ENCODE data around the gene TASP1. TPM values are rescaled to one million over a fixed set of nuclear protein-coding genes. Genes with fewer than 3 reads are reported as not detected.

Gene TASP1
- total RNA-seq, 1 donor from 2014 or later: 10.3 TPM

DNA sequence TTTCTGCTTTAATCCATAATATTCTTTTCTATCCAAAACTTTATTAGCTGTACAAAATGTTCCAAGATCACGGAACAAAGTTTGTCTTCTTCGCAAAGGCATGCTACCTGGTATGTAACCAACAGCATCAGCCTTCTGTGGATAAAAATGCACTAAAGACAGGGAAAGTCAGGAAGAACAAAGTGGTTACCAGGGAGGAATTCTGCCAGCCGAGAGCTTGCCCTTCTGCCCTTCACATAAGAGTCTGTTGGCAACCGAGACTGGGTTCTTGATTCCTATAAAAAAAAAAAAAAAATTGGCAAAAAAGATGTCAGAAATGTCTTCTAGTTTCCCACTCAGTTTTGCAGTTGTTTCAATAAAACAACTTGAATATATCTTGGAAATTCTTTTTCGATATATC lies 58.0 kb downstream of the TASP1 start:
- no peaks in the 10 kb centered on the region for H3K27me3 ChIP-seq (ENCODE audit: insufficient read depth, low read length)
- H3K36me3 Mint-ChIP-seq (ENCODE audit: low read depth, unreplicated experiment): peaks cover 6% of the 10 kb centered on the region
- peaks cover 5% of the 10 kb centered on the region for H3K36me3 ChIP-seq (ENCODE audit: insufficient read depth, low read length)
- peaks cover 4% of the 10 kb centered on the region for H3K9me3 ChIP-seq (ENCODE audit: insufficient read depth, low read depth, low read length)
- H2AFZ ChIP-seq (ENCODE audit: low read depth, low read length): no peak overlapping the region
- H3K4me3 ChIP-seq (ENCODE audit: insufficient read depth, low read depth, low read length): no peak overlapping the region
- no peaks in the 10 kb centered on the region for H3K79me2 ChIP-seq (ENCODE audit: insufficient read depth, low read length)
- TF ChIP-seq CTCF (IDR thresholded peaks at IDR 0.05; ENCODE audit: insufficient read depth, low read depth, low read length) (no peak), EZH2 (IDR thresholded peaks at IDR 0.05; ENCODE audit: insufficient read depth, low read length) (no peak)
- no peak overlapping the region for H3K27ac ChIP-seq (ENCODE audit: low read depth, low read length)
- H4K20me1 ChIP-seq (ENCODE audit: insufficient read depth, low read length): no peaks in the 10 kb centered on the region
- H3K27ac Mint-ChIP-seq (ENCODE audit: unreplicated experiment): no peak overlapping the region
- no peak overlapping the region for H3K4me3 Mint-ChIP-seq (ENCODE audit: unreplicated experiment)
- H3K27me3 Mint-ChIP-seq (ENCODE audit: low read depth, unreplicated experiment): no peaks in the 10 kb centered on the region
- no peaks in the 10 kb centered on the region for H3K4me1 Mint-ChIP-seq (ENCODE audit: low read depth, unreplicated experiment)
- no peak overlapping the region for H3K4me2 ChIP-seq (ENCODE audit: low read length)
- DNase-seq (ENCODE audit: low read depth) (no peak), FAIRE-seq (no peak)
- no peak overlapping the region for H3K9ac ChIP-seq (ENCODE audit: low read length)
- H3K9me3 Mint-ChIP-seq (ENCODE audit: unreplicated experiment): no peaks in the 10 kb centered on the region
- no peaks in the 10 kb centered on the region for H3K4me1 ChIP-seq (ENCODE audit: insufficient read depth, low read length)

GRCh38 chr20:13574071-13574470 lies 64.7 kb downstream of the TASP1 start:
- TF ChIP-seq CTCF (IDR thresholded peaks at IDR 0.05; ENCODE audit: insufficient read depth, low read depth, low read length): no peak
- DNase-seq (ENCODE audit: low read depth) (no peak), FAIRE-seq (no peak)
- Mint-ChIP-seq H3K9me3 (ENCODE audit: unreplicated experiment) (no peaks in the 10 kb centered on the region), H3K36me3 (ENCODE audit: low read depth, unreplicated experiment) (peaks cover 8% of the 10 kb centered on the region), H3K27me3 (ENCODE audit: low read depth, unreplicated experiment) (no peaks in the 10 kb centered on the region), H3K27ac (ENCODE audit: unreplicated experiment) (no peak overlapping the region), H3K4me1 (ENCODE audit: low read depth, unreplicated experiment) (no peaks in the 10 kb centered on the region), H3K4me3 (ENCODE audit: unreplicated experiment) (no peak overlapping the region)
- no peaks in the 10 kb centered on the region for H3K36me3 ChIP-seq (ENCODE audit: insufficient read depth, low read length)
- H3K79me2 ChIP-seq (ENCODE audit: insufficient read depth, low read length): no peaks in the 10 kb centered on the region
- H3K4me3 ChIP-seq (ENCODE audit: insufficient read depth, low read depth, low read length): no peak overlapping the region
- H3K27ac ChIP-seq (ENCODE audit: low read depth, low read length): no peak overlapping the region
- H3K4me1 ChIP-seq (ENCODE audit: insufficient read depth, low read length): no peaks in the 10 kb centered on the region
- no peaks in the 10 kb centered on the region for H3K27me3 ChIP-seq (ENCODE audit: insufficient read depth, low read length)
- H3K4me2 ChIP-seq (ENCODE audit: low read length): no peak overlapping the region
- H3K9ac ChIP-seq (ENCODE audit: low read length): no peak overlapping the region
- H2AFZ ChIP-seq (ENCODE audit: low read depth, low read length): no peak overlapping the region
- H4K20me1 ChIP-seq (ENCODE audit: insufficient read depth, low read length): no peaks in the 10 kb centered on the region
- H3K9me3 ChIP-seq (ENCODE audit: insufficient read depth, low read depth, low read length): no peaks in the 10 kb centered on the region

DNA sequence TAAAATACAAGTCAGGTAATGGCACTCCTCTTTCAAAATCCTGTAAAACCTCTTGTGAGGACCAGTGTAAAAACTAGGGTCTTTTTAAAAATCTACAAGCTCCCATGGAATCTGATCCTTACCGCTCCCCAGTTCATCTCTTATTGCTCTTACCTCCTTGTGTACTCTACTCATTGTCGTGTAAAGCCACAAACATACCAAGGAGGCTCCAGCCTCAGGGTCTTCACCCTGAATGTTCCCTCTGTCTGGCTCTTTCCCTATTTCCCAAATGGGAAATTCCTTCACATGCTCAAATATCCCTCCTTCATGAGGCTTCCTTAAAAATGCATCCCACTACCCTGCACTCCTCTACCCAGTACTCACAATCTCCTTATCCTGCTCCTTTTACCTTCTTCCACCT lies 67.1 kb downstream of the TASP1 start:
- Histone ChIP-seq H3K27me3 (ENCODE audit: insufficient read depth, low read length) (no peaks in the 10 kb centered on the region), H2AFZ (ENCODE audit: low read depth, low read length) (no peak overlapping the region), H3K79me2 (ENCODE audit: insufficient read depth, low read length) (no peaks in the 10 kb centered on the region), H3K9me3 (ENCODE audit: insufficient read depth, low read depth, low read length) (no peaks in the 10 kb centered on the region), H4K20me1 (ENCODE audit: insufficient read depth, low read length) (no peaks in the 10 kb centered on the region), H3K4me1 (ENCODE audit: insufficient read depth, low read length) (no peaks in the 10 kb centered on the region), H3K4me2 (ENCODE audit: low read length) (no peak overlapping the region), H3K9ac (ENCODE audit: low read length) (no peak overlapping the region), H3K4me3 (ENCODE audit: insufficient read depth, low read depth, low read length) (no peak overlapping the region), H3K36me3 (ENCODE audit: insufficient read depth, low read length) (no peaks in the 10 kb centered on the region), H3K27ac (ENCODE audit: low read depth, low read length) (no peak overlapping the region)
- H3K9me3 Mint-ChIP-seq (ENCODE audit: unreplicated experiment): no peaks in the 10 kb centered on the region
- H3K4me3 Mint-ChIP-seq (ENCODE audit: unreplicated experiment): no peak overlapping the region
- H3K27me3 Mint-ChIP-seq (ENCODE audit: low read depth, unreplicated experiment): no peaks in the 10 kb centered on the region
- peaks cover 8% of the 10 kb centered on the region for H3K36me3 Mint-ChIP-seq (ENCODE audit: low read depth, unreplicated experiment)
- no peak for FAIRE-seq
- no peak overlapping the region for H3K27ac Mint-ChIP-seq (ENCODE audit: unreplicated experiment)
- DNase-seq (ENCODE audit: low read depth): no peak
- TF ChIP-seq CTCF (IDR thresholded peaks at IDR 0.05; ENCODE audit: insufficient read depth, low read depth, low read length): no peak
- TF ChIP-seq EZH2 (IDR thresholded peaks at IDR 0.05; ENCODE audit: insufficient read depth, low read length): no peak
- no peaks in the 10 kb centered on the region for H3K4me1 Mint-ChIP-seq (ENCODE audit: low read depth, unreplicated experiment)
